NCI-H187 (cell line): ENCODE results near the gene CDH4.

ENCODE experiments used
- DNase-seq, 2 experiments: peaks; one replicate each; lab custom pipeline; 2025; lab: John Stamatoyannopoulos, UW

Gene CDH4

DNA sequence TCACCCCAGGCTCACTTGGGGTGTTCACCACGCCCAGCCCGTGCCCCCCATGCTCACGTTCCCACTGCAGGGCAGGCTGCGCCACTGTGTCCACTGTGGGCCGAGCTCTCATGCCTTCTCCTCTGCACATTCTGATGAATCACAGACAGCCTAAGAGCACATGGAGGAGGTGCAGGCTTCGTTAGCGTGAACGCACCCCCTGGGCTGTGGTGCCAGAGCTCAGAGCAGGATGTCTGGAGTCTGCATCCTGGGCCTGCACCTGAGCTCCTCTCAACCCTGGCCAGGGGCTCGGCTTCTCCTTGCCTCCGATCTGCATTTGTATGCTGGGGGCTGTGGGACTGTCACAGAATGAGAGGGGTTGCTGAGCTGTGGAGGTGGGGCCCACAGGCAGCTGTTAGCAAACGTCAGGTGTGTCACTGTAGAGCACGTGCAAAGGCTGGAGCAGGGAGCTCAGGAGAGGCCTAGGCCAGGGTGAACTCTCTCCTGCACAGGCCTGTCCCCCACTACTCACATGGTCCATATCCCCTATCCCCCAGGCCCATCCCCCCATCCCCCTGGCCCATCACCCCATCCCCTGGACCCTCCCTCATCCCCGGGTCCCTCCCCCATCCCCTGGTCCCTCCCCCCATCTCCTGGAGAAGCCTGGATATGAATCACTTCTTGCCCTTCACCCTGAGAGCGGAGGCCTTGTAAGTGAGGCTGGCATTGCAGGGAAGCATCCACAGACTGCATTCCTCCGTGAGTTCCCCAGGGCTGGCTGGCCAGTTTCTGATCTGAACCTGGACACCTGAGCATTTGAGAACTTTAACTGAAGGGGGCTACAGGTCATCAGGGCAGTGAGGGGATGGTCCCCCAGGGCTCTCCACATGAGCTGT, 504.1 kb downstream of the CDH4 start:
- no peak for DNase-seq

DNA sequence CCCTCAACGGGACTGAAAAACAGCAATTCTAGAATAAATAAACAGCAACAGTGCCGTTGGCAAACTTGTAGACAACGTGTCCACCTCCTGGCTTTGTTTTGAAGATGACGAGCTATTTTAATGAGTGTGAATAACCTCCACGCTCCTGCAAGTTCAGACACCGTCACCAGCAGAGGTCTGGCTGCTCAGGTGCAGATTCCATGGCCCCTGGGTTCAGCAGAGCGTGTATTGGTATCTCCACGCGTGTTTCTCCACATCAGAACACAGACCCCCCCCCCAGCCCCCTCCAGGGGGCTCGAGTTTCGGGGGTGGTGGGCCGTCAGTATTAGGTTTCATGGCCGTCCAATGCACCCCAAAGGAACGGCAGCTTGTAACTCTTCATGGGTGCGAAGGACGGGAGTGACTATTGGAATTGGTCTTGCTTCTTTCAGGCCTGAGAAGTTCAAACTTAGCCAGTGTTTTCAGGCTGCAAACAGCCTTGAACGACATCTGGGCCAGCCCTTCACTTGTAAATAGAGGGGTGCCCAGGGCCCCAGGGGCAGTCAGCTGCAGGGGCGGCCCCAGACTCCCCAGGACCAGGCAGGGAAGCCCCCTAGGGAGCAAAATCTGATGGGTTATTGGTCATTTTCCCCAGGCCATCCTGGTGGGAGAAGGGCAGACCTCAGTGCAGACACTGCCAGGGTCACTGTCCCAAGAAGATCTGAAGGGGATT, 505.1 kb downstream of the CDH4 start:
- DNase-seq, result no peak

DNA sequence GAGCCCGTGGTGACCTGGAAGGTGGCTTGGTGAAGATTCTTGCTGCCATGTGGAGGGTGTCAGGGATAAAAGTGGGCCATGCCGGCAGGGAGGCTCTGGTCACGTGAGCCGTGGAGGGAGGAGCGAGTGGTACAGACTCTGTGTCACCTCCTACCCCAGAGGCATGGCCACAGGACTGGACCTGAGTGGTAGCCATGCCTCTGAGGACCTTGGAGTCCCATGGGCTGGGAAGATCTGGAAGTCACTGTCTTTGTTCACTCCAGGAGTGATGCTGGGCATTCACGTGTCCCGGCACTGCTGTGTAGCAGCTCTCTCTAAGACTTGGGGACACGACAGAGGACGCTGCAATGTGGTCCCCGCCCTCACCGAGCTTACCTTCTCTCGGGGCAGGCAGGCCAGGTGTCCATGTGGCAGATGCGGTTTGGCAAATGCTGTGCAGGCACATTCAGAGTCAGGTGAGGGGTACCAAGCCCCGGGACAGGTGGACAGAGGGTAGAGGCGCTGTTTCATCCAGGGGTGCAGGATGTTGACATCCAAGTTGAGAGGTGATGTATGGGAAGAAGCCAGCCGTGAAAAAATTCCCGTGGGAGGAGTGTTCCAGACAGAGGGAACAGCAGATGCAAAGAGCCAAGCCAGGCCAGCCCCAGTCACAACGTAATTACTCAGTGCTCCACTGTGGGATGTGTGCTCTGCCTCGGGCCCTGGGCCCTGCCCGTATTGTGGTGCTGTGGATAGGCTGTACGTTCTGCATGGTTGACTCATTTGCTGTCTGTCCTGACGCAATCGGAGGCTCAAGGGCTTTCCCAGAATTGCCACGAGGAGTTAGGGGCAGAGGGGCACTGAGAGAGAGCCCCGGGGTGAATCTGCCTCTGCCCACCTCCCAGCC, 505.9 kb downstream of the CDH4 start:
- DNase-seq, result no peak

DNA sequence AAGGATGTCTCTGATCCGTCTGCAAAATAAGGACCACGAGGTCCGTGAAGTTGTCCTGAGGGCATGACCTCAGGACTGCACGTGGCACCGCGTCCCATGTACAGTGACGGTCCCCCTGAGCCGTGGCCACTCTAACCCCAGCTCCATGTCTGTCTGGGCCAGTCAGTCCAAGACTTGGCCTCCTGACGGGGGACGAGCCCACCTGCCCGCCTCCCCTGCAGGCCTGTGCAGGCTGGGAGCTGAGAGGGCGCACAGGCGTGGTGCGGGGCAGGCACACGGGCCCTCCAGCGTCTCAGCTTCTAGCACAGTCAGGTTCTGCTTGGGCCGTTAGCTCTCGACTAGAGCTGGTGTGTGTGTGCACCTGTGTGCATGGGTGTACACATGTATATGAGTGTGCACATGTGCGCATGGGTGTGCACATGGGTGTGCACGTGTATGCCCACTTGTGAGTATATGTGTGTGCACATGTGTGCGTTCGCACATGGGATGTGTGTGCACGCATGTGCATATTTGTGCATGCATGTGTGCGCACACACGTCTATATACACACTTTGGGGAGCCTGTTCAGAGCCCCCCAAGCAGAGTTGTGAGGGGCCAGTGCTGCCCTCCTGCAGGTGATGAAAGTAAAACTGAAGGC, 506.6 kb downstream of the CDH4 start:
- no peak for DNase-seq

DNA sequence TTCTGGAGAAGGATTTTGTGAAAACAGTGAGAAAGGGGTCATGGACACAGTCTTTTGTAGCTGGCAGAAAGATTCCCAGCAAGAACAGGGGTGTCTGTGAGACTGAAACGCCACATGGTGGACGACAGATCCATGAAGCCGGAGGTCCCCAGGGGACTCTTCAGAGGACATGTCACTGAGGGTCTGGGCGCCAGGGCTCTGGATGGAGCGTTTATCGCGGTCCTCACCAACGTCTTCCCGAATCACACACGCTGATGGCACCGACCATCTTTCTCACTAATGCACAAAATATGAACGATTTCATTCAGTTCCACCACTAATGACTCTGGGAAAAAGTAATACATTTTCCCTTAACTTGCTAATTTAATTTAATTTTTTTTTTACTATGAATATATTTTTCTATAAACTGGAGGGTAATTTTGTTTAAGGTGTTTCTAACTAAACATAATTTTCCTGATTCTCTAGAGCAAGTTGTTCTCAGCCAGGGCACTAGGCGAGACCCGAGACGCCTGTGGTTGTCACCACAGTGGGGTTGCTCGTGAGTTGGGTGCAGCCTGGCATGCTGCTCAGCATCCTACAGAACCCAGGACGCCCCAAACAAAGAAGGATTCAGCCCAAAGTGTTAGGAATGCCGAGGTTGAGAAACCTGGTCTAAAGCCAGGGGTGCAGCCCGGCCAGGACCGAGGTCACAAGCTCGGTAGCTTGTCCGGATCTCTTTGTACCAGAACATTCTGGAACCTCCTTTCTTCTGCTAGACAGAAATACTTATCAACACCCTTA, 507.4 kb downstream of the CDH4 start:
- DNase-seq, result no peak

DNA sequence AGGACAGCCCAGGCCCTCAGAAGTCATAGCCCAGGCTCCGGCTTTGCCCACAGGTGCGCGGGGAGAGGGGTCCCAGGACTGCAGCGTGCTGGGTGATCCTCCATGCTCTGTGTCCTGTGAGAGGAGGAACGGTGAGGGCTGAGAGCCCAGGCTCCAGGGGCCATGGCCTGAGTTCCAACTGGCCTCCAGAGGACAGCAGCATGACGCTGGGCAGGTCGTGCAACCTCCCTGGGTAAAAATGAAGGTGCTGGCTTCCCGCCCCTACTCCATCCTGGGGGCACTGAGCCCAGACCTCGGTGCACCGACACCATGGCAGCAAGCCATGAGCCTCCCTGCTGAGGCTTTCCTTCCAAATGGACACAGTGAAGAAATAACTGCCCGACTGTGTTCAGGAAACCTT, 508.3 kb downstream of the CDH4 start:
- DNase-seq, result no peak

DNA sequence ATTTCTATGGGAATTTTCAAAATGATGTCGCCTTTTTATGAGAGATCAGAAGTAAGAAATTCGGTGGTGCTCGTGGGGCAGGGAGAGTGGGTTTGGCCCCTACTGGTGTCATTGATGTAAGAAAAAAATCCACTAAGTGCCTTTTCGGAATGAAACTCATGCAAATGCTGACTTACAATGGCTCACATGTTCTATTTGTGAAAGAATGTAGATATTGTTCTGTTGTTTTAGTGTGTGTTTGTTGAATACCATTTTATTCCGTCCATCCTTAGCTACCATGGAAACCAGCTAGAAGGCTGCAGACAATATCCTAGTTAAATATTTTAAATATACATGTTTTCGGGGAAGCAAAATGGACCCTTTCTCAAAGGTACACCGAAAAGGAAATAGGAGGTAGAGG, 508.7 kb downstream of the CDH4 start:
- no peak for DNase-seq

DNA sequence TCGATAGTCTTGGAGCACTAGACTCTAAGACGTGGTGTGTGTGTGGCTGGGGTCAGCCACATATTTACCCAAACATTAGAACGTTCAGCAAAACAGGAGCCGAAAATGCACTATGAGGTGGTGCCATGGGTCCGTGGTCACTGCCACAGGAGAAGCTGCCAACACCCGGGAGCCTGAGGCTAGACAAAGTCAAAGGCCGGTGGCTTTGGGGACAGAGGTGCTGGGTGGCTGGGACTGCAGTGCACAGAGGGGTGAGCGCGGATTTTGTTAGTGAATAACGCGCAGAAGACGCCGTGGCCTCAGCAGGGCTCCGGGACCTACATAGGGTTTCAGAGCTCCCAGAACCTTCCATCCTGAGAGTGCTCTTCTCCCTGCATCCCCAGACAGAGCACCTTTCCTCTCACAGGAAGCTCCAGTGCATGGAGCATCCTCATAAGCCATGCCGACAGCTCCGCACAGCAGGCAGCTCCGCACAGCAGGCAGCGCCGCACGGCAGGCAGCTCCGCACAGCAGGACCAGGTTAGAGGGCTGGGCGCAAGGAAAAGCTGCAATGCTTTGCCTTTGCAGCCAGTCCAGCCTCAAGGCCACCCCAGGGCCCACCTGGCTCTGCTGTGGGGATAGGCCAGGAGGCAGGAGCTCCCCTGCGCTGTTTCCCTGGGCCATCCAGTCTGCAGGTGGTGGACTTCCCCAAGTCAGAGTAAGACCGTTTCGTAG, 509.5 kb downstream of the CDH4 start:
- DNase-seq, result no peak

DNA sequence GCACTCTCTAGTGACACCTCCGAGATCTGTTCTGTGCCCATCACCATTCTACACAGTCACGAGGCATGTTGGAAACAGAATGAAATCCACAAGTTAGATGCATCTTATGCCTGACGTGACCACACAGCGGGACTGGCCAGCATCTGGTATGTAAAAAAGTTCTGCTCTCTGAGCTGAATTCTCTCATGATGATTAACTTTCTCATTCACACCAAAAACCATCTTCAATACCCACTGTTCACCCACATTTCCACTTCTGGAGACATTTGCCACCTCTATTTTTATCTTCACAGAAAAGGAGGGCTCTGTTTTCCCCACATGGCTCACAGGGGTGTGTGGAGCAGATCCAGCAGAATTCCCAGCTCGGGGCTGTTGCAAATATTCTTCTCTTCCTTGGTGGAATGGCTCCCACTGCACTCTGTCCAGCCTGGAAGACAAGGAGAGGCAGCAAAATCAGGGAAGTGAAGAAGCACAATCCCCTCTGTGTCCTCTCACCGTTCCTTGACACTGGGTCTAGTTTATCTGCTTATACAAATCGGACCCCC, 510.2 kb downstream of the CDH4 start:
- DNase-seq, result no peak

DNA sequence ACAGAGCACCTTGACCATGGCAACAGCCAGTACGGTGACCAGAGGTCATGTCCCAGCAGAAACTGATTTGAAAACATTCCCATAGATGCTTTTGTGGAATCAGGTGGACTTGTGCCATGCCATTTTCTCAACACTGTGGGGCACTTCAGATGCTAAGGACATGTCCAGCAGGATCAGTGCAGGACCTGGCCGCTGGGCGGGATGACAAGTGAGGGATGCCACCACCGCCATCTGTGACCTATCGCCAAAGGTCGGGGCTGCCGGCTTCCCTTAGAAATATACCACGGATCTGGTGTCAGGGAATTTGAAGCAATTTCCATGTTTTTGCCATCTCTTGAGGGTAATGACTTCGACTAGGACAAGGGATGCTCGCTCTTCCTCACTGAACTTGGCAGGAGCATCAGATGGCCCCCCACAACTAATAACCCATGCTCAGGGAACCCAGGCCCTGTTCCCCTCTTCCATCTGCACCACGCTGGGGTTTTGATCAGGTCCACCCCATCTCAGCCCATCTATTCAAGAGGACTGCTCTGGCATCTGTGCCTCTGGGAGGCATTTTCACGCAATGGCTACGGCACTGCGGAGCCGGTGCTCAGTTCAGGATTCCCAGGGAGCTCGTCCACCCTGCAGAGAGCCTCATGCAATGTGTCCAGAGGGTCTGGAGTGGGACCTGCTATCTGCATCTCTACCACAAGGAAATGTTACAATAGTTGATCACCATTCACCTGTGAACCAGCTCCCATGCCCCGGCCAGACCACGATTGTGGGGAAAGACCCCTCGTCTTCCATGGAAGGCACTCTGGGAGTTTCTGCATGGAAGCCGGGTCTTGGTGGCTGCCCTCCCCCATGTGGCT, 511.1 kb downstream of the CDH4 start:
- DNase-seq, result no peak

DNA sequence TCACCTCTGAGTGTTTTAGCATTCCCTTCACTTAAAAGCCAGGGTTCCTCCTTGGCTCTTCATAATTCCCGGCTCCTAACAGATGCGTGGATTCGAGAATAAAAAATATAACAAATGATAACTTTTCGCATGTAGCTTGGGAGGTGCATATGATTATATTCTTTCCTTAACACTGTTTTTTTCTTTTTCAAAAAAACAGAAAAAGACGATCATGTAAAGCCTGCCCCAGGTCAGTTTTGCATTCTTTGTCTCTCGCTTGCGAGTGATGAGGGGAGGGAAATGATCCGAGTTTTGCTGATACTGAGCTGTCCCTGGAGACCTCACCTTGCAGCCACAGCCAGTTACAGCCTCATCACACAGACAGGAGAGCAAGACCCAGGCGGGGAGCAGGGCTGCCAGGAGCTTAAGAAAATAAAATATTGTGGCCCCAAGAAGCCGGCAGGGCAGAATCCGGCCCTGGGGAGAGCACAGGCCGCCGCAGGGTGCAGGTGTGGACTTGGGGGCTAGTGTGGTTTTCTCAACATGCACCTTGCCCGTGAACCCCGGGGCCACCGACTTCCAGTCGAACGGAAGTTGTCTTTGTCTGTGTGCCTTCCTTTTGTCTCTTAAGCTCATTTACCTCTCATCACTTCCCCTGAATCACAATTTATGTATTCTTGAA, 511.8 kb downstream of the CDH4 start:
- DNase-seq, result no peak

DNA sequence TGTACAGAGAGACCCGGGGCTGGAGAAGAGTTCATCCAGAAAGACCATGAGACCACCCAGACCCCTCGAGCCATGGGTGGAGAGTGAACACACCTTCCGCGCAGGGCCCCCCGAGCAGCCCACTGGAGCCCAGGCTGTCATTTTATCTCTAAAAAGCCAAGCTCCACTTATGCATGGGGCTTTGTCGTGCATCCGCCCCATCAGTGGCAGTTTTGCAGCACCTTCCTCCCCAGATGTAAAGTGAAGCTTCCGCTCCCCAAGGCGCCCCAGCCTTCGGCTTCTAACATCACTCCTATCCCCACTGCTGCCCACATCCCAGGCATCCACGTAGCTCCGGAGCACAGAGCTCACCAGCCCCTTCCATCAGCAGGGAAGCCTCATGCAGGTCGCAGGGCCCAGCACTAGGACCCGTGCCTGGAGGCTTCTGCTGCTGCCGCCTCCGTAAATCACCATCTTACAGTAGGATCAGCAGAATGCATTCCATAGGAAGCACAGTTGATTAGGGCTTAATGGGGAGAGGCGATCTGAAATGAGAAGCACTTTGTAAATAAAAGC, 512.5 kb downstream of the CDH4 start:
- DNase-seq, result no peak

DNA sequence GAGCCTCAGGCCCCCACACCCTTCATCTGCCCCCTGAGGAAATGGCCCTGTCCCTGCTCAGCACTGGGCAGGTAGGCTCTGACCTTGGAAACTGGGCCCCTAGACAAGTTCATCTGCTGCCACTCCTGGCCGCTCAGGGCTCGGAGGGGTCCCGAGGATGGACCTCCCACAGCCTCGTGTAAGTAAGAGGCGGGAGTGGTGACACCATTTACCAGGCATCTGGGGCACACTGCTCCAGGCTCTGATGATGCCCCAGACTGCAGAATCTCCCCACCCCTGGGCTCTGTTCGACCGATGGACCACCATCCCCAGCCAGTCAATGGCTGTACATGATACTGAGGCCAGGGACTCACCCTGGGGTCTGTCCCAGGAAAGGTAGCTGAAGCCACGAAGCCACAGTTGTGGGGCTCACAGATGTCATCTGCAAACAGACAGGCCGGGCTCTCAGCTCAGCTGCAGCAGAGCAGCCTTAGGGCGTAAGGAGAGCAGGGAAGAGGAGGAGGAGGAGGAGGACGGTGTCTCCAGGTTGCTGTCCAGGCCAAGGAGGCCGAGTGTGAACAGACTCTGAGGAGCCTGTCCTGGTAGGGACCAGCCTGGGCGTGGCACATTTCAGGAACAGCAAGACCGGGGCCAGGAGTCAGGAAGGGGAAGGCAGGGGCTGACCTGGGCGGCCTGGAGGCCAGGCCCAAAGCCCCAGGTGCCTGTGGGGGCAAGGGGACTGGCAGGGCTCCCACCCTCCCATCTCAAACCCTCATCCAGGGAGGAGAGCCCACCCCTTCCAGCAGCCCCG, 513.2 kb downstream of the CDH4 start:
- DNase-seq, result no peak

DNA sequence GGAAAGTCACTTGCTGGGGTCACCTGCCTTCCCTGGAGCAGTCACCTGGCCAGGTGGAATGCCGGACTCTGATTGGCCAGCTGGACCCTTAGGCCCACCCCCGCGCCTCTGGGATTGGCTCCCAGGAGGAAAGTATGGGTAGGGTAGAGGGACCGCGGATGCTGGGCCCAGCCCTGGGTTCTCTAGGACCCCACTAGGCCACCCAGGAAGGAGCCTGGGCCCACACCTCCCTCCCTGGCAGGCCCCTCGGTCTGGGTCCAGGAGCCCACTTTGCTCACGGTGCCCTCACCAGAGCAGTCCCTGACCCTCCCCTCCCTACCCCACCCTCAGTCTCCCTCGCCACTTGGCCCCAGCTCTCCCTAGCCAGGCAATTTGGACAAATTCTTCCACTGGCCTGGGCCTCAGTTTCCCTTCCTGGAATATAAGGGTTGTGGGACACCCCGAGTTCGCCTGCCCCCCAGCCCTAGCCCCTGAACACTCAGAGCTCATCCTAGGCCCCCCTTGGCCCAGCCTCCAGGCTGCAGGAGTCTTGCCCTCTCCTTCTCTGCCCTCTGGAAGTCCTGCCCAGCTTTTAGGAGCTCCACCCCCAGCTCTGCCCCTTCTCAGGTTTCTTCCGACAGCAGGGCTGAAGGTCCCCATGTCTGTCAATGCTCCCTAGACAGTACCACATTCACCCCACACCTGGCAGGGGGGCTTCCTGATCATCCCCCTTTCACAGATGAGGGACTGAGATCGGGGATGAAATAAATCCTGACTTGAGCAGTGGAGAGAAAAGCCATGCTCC, 514.0 kb downstream of the CDH4 start:
- DNase-seq, result no peak

DNA sequence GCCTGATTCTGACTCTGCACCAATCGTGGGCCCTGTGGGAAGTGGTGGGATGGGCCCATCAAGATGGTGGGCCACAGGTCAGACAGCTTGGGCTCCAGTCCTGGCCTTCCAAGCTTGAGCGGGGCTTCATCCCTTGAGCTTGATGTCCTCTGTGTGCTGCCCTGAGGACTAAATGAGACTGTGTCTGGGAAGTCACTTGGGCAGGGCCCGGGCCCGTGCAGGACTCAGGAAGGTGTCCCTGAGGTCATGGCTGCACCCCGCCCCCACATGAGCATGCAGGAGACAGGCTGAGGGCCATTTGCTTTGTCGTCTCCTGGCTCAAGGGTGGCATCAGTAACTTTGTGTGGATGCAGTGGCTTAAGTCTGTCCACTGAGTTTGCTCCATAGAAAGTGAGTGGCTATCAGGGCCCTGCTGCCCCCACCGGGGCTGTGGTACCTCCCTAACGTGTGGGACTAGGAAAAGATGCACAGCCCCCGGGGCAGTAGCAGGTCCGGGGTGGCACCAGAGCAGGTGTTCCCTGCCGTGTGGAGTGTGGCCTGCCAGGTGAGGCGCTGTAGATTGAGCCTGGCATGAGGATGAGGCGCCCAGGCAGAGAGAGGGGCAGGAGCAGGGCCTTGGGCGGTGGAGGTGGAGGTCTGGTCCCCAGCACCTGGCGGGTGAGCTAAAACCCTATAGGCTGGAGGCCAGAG, 515.0 kb downstream of the CDH4 start:
- no peak for DNase-seq
